IMR-90 (cell line): ENCODE data around the gene CDKN1A. TPM values are rescaled to one million over a fixed set of nuclear protein-coding genes. Genes with fewer than 3 reads are reported as not detected.

Experiments
- ATAC-seq: fragments of 200-7000 bp; cut with Tn5 transposase; 2 replicates; pipeline ENCODE4 v1.9.1; 2020; ENCODE audit warnings: low read depth, mild to moderate bottlenecking, moderate library complexity
- BruUV-seq: library from RNA; stranded (reverse); fragments of 400-500 nt; replicated peaks from 2 replicates; lab custom pipeline; 2021; lab: Mats Ljungman, UMichigan
- CTCF ChIA-PET: fragments of 300-600 bp; formaldehyde crosslinking; extraction: SDS; loops from one replicate; lab custom pipeline; 2021; ENCODE audit warnings: antibody characterized with exemption; lab: Yijun Ruan, JAX
- POLR2A ChIA-PET: fragments of 300-600 bp; sonication (Branson Sonifier 250); formaldehyde crosslinking; loops from one replicate; lab custom pipeline; 2022; ENCODE audit warnings: antibody characterized with exemption; ENCODE audit not compliant: unreplicated experiment; lab: Charles Lee
- DNase-seq: peaks from one replicate; pipeline ENCODE4 v3.0.0; 2013
- H2AFZ ChIP-seq: replicated peaks from 2 replicates; pipeline ENCODE3; 2013; ENCODE audit warnings: low read length, mild to moderate bottlenecking; ENCODE audit not compliant: poor library complexity
- H2AK5ac ChIP-seq: 2 replicates; pipeline ENCODE4 v1.6.1; 2013; ENCODE audit warnings: low read depth, low read length, inconsistent platforms
- H2AK9ac ChIP-seq: replicated peaks from 2 replicates; pipeline ENCODE3; 2013; ENCODE audit warnings: mild to moderate bottlenecking, low read depth, low read length, moderate library complexity; ENCODE audit not compliant: poor library complexity
- H2BK120ac ChIP-seq: 2 replicates; pipeline ENCODE4 v1.6.1; 2013; ENCODE audit warnings: low read depth, low read length, inconsistent platforms
- H2BK15ac ChIP-seq: 3 replicates; pipeline ENCODE4 v1.6.1; 2013; ENCODE audit warnings: low read depth, low read length, inconsistent platforms
- H2BK20ac ChIP-seq: 2 replicates; pipeline ENCODE4 v1.6.1; 2013; ENCODE audit warnings: low read depth, mild to moderate bottlenecking, inconsistent platforms, low read length, moderate library complexity
- H2BK5ac ChIP-seq: 2 replicates; pipeline ENCODE4 v1.6.1; 2013; ENCODE audit warnings: mild to moderate bottlenecking, low read depth, low read length, inconsistent platforms; ENCODE audit not compliant: poor library complexity, severe bottlenecking
- H3K14ac ChIP-seq: replicated peaks from 2 replicates; pipeline ENCODE4 v1.6.1; 2013; ENCODE audit warnings: low read depth, low read length, inconsistent platforms
- H3K18ac ChIP-seq: 2 replicates; pipeline ENCODE4 v1.6.1; 2013; ENCODE audit warnings: low read depth, low read length, control low read depth
- H3K23ac ChIP-seq: 2 replicates; pipeline ENCODE4 v1.6.1; 2013; ENCODE audit warnings: low read depth, low read length, inconsistent platforms
- H3K27ac ChIP-seq: 2 replicates; pipeline ENCODE4 v1.5.1; 2013; ENCODE audit warnings: mild to moderate bottlenecking, control low read depth, low read length; ENCODE audit not compliant: insufficient read depth
- H3K27me3 ChIP-seq: 2 replicates; pipeline ENCODE4 v1.6.1; 2013; ENCODE audit warnings: low read length; ENCODE audit not compliant: control insufficient read depth, insufficient read depth
- H3K36me3 ChIP-seq: 2 replicates; pipeline ENCODE4 v1.6.1; 2013; ENCODE audit warnings: low read length, mixed read lengths; ENCODE audit not compliant: control insufficient read depth, insufficient read depth
- H3K4ac ChIP-seq: 2 replicates; pipeline ENCODE4 v1.6.1; 2013; ENCODE audit warnings: low read depth, low read length, inconsistent platforms
- H3K4me1 ChIP-seq: 2 replicates; pipeline ENCODE4 v1.6.1; 2013; ENCODE audit warnings: low read length, mixed read lengths; ENCODE audit not compliant: control insufficient read depth, insufficient read depth
- H3K4me2 ChIP-seq: 2 replicates; pipeline ENCODE4 v1.6.1; 2013; ENCODE audit warnings: low read depth, mild to moderate bottlenecking, control low read depth, low read length, moderate library complexity
- H3K4me3 ChIP-seq: 2 replicates; pipeline ENCODE4 v1.5.1; 2013; ENCODE audit warnings: low read depth, mild to moderate bottlenecking, control low read depth, low read length, moderate library complexity; ENCODE audit not compliant: insufficient read depth
- H3K56ac ChIP-seq: 2 replicates; pipeline ENCODE4 v1.6.1; 2013; ENCODE audit warnings: low read length, inconsistent platforms; ENCODE audit not compliant: insufficient read depth; ENCODE audit errors: extremely low read depth
- H3K79me1 ChIP-seq, 2 experiments: 2 replicates each; pipeline ENCODE4 v1.6.1; 2013; ENCODE audit warnings: low read length in 2 of 2, inconsistent platforms in 1 of 2, low read depth in 1 of 2
- H3K9ac ChIP-seq: 2 replicates; pipeline ENCODE4 v1.6.1; 2013; ENCODE audit warnings: low read depth, low read length, control low read depth
- H3K9me1 ChIP-seq: 2 replicates; pipeline ENCODE4 v1.6.1; 2013; ENCODE audit warnings: low read length, inconsistent platforms; ENCODE audit not compliant: insufficient read depth
- H3K9me3 ChIP-seq: 2 replicates; pipeline ENCODE4 v1.6.1; 2013; ENCODE audit warnings: low read length; ENCODE audit not compliant: control insufficient read depth, insufficient read depth
- H4K20me1 ChIP-seq: 2 replicates; pipeline ENCODE4 v1.6.1; 2013; ENCODE audit warnings: low read length, inconsistent platforms; ENCODE audit not compliant: insufficient read depth
- H4K5ac ChIP-seq: 2 replicates; pipeline ENCODE4 v1.6.1; 2013; ENCODE audit warnings: mild to moderate bottlenecking, low read depth, low read length, control low read depth
- H4K8ac ChIP-seq, 2 experiments: 2 replicates each; pipeline ENCODE4 v1.6.1; 2013; ENCODE audit warnings: low read depth in 2 of 2, low read length in 2 of 2, control low read depth in 1 of 2, inconsistent platforms in 1 of 2
- H4K91ac ChIP-seq: 2 replicates; pipeline ENCODE4 v1.6.1; 2013; ENCODE audit warnings: low read depth, low read length, inconsistent platforms; ENCODE audit not compliant: insufficient read depth
- CEBPB ChIP-seq: IDR thresholded peaks from 2 replicates; pipeline ENCODE4 v1.6.1; 2012; ENCODE audit warnings: low read depth, low read length, improper control_type of control experiment
- WGBS, 2 experiments: methylation state at CpG; one replicate each; pipeline versions ENCODE4 v1.1.5 to v1.1.7; 2013; ENCODE audit warnings: missing lambda C conversion rate in 2 of 2; ENCODE audit not compliant: insufficient read length in 1 of 2; ENCODE audit errors: extremely low coverage in 2 of 2; 5-methylcytosine and 5-hydroxymethylcytosine counted together
- dilution Hi-C: fragments of 300-500 bp; cut with HindIII; formaldehyde crosslinking; loops from one replicate; pipeline ENCODE4 v1.14.3; 2018; ENCODE audit warnings: low sequenced_read_pairs; ENCODE audit not compliant: unreplicated experiment
- in situ Hi-C: fragments of 300-500 bp; cut with MboI; formaldehyde crosslinking; loops from 3 replicates; pipeline ENCODE4 v1.14.3; 2019; ENCODE audit warnings: low sequenced_read_pairs, inconsistent platforms, mixed read lengths
- intact Hi-C: fragments of 100-400 bp; cut with micrococcal nuclease; formaldehyde crosslinking; loops from 2 replicates; pipeline ENCODE4 v1.10.0; 2022
- polyA plus RNA-seq, 3 experiments: library from polyadenylated mRNA; depleted of rRNA; stranded (reverse); fragments of >200 nt; gene quantifications; 2 replicates each; pipeline ENCODE4 v1.2.3, GENCODE V29; 2012; ENCODE audit warnings: low replicate concordance in 1 of 3
- total RNA-seq: library from RNA; depleted of rRNA; stranded (reverse); fragments of >200 nt; gene quantifications from 2 replicates; pipeline ENCODE4 v1.2.3, GENCODE V29; 2012

Gene CDKN1A
- total and polyA plus RNA-seq, 2 of the 4 experiments (the other 2 are of a cell fraction), result 155 to 576 TPM

GRCh38 chr6:36685166-36685924 is 6.8 kb downstream of the CDKN1A start:
- Histone ChIP-seq H4K91ac (no peak overlapping the region), H3K9me1 (peaks cover 7% of the 10 kb centered on the region; the same call in 1 of the 2 replicates), H2BK5ac (no peak overlapping the region), H3K4me1 (peaks cover 3% of the 10 kb centered on the region), H4K5ac (no peak overlapping the region), H3K4me3 (no peak overlapping the region), H2BK120ac (no peak overlapping the region), H4K8ac (no peak overlapping the region), H2BK15ac (no peak overlapping the region), H3K56ac (no peak overlapping the region), H3K14ac (no peak overlapping the region), H3K23ac (no peak overlapping the region), H3K9ac (no peak overlapping the region), H2AK5ac (no peak overlapping the region), H3K27me3 (no peaks in the 10 kb centered on the region), H2AK9ac (peak overlapping the region; percentile 37), H3K27ac (no peak overlapping the region), H3K4ac (no peak overlapping the region; the same call in 1 of the 2 replicates), H4K20me1 (peaks cover 96% of the 10 kb centered on the region), H3K36me3 (peaks cover 58% of the 10 kb centered on the region), H2BK20ac (no peak overlapping the region), H2AFZ (no peak overlapping the region), H3K9me3 (no peaks in the 10 kb centered on the region), H3K4me2 (no peak overlapping the region), H3K79me1 (peaks cover 19 to 54% of the 10 kb centered on the region in 2 experiments; a peak in 3 of 4 replicates), H3K18ac (no peak overlapping the region)
- intact Hi-C loops, result no loop called here
- dilution Hi-C loops, result no loop called here
- no peak for TF ChIP-seq CEBPB
- ChIA-PET CTCF (no interaction called here), POLR2A (interaction anchor here (0.5 kb wide), 1 partner anchor 812 kb away, joined by 3 read pairs; no protein-coding TSS in a partner anchor)
- in situ Hi-C loops, result no loop called here
- no TSS peak for BruUV-seq
- ATAC-seq, result no peak
- DNase-seq, result no peak
- WGBS, 2 experiments, result 90% methylated on average over 7 of the region's 20 CpGs; no CpG with 5 or more reads in 1 of the 2 experiments
